Measurements from ENCODE around the gene PPP4C.

GRCh38 chr16:30049871-30050270, 25.9 kb upstream of the PPP4C start:
- TF ChIP-seq CTCF (IDR thresholded peaks at IDR 0.05; ENCODE audit: insufficient read depth, low read length) (no peak), GABPA (IDR thresholded peaks at IDR 0.05; ENCODE audit: low read depth) (no peak), POLR2AphosphoS5 (IDR thresholded peaks at IDR 0.05; ENCODE audit: low read depth) (no peak), SPI1 (IDR thresholded peaks at IDR 0.05; ENCODE audit: borderline replicate concordance, low read depth) (no peak)
